GM18505 (cell line): ENCODE measurements around the gene YBX1.

ENCODE experiments used
- ATAC-seq: cut with Tn5 transposase; IDR thresholded peaks from one replicate; pipeline ENCODE4 v1.9.1; 2021; ENCODE audit not compliant: unreplicated experiment
- POLR2A ChIP-seq: IDR thresholded peaks from 4 replicates; pipeline ENCODE4 v1.6.1; 2011; ENCODE audit warnings: borderline replicate concordance; ENCODE audit not compliant: insufficient read depth, insufficient read length; ENCODE audit errors: extremely low read depth

YBX1 gene

DNA sequence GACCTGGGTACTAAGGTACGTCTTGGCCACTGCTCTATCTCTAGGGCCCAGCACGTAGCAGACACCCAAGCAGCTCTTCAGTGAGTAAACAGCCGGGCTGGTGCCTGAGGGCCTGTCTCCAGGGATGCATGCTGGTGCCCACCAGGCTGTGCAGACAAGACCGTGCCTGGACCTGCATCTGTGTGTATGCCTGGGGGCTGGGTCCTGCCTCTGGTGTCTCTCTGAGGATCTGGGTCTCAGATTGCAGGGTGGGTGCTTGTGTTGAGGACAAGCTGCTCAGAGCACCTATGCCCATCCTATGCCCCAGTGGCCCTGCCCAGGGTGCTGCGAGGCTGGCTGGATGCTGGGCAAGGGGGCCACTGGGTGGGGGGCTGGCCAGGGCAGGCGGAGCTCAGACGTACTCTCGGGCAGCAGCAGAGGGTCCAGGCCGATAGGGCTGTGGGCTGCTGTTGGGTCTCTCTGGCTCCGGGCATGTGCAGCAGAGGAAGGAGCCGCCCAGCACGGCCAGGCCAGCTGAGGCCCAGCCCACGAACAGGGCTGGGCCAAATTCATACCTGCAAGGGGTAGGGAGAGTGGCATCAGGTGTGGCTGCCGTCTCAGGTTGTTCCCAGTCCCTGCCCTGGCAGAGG, 53.4 kb downstream of the YBX1 start:
- ATAC-seq = no peak
- TF ChIP-seq POLR2A = no peak

- TF ChIP-seq POLR2A = no peak
These were observed 53.9 kb downstream of the YBX1 start for GRCh38 chr1:42736152-42736551.

GRCh38 chr1:42736571-42737200, 54.5 kb downstream of the YBX1 start:
- no peak for ATAC-seq
- TF ChIP-seq POLR2A = no peak

More at GRCh38 chr1:42736152-42736551, 53.9 kb downstream of the YBX1 start:
- ATAC-seq = no peak

DNA sequence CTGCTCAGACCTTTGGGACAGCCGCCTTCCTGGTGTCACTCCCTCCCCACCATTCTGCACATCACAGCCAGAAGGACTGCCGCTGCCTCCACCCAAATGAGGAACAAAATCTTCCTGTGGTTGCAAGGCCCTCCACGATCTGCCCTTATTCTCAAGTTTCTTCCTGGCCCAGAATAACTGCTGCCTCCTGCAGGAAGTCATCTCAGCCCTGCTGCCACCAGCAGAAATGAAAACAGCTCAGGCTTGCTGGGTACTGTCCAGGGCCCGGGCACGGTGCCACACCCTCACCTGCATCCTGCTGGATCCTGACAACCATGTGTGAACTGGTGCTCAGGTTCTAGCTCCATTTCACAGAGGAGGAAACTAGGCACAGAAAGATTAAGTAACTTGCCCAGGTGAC, 55.0 kb downstream of the YBX1 start:
- TF ChIP-seq POLR2A = no peak
- ATAC-seq = no peak

GRCh38 chr1:42737986-42738677, 55.9 kb downstream of the YBX1 start:
- TF ChIP-seq POLR2A = no peak
- ATAC-seq = no peak

DNA sequence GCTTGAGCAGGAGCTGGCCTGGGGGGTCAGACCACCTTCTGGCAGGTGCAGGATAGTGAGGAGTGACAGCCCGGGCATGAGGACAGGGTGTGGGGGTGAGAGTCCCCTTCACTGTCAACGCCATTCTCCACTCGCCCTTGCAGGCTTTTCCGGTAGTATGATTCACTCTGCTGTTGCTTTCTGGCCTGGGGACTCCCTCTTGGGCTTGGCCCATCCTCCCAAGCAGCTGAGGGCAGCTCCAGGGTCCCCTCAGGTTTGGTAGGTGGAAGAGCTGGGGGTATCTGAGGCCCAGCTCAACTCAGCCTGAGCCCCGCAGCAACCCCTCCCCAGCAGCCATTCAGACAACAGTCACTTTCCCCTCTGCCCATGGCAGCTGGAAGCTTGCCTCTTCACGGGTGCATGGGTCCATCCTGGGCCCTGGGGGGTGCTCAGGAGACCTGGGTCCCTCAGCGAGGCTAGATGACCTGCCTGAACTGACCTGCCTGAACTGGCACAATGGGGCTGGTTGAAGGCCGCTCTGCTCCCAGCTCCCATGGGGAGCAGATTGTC, 56.5 kb downstream of the YBX1 start:
- no peak for ATAC-seq

DNA sequence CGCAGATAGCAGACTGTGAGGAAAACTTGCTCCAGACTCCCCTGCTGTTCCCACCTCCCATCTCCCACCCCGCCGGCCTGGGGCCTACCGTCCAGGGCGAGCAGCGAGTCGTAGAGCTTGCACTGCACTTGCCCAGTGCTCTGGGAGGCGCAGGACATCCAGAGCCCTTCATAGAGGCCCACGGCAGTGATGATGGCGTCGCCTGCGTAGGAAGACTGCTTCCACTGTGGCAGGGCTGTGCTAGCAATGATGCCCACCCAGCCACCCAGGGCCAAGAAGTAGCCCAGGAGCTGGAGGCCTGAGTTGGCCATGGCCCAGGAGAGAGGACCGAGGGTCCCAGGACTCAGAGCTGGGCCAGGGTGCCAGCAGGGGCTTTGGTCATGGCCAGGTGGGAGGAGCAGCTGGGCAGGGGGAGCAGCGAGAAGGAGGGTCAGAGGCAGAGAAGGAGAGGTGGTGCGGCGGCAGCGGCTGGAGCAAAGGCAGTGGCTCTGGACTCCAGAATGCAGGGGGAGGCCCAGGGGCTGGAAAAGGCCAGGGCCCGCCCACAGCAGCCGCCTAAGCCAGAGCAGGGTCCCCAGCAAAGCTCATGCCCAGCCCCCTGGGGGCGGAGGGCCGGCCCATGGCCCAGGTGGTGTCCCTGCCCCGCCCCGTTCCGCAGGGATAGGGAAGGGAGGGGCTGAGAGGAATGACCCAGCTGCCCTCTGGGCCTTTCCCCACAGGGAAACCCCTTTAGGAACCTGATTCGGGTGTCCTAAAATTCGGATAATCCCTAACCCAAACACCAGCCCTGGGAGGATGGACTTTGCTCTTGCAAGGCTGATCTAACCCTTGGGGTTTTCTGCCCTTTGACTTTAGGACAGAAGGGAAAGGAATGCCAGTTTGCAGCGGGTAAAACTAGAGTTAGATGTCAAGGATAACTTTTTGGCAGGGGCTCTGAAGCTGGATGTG, 57.8 kb downstream of the YBX1 start, which contains the start of gene CLDN19:
Gene CLDN19 (minus strand): TSS at position 484 of the 948 bp plus-strand sequence. CDS start 173 bp downstream, at position 311.
- no peak for ATAC-seq
- no peak for TF ChIP-seq POLR2A

More for the DNA sequence above, 56.5 kb downstream of the YBX1 start:
- no peak for TF ChIP-seq POLR2A

DNA sequence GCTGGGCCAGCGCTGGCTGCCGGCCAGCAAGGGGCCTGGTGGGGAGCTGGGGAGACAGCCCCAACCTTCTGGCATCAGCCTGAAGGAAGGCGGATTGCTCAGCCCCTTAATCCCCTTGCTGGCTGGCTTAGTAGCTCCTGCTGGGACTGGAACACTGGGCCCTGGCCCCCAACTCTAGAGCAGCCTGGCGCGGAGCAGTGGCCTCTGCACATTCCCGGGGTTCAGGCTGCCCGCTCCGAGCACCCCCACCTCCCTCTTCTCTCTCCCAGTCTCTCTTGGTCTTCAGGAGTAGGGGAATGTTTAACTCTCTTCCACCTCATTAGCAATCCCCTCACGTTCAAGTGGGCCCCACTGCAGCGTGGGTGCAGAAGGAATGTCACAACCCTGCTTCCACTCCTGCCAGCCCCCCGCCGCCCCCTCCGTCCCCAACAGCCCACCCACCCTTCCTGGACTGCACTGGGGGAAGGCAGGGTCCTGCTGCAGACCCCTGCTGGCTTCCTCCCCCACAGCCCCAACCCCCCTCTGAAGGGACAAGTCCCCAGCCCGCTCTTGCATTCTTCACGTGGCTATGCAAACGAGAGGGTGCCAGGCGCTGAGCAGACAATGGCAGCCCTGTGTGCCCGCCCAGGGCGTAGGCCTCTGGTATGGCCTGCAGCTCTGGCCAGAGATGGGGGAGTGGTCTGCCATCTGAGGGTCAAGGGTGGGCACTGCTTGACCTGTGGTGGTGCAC, 58.8 kb downstream of the YBX1 start:
- ATAC-seq = no peak
- no peak for TF ChIP-seq POLR2A

DNA sequence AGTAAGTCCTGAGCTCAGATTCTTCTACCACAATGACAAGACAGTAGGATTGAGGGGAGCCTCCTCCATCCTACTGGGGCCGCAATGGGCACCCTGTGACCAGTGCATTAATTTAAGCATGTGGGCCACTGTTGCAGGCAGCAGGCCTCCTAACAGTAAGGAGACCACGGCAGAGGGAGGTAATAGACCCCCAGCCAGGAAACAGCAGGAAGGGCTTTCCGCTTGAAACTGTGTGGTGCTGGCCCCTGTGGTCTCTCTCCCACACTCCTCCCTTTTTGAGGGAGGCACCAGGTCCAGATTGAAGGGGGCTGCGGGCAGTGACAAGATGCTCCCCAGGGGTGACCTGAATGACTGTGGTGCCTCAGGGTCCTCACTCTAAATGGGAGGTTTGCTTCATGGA, 59.5 kb downstream of the YBX1 start:
- no peak for ATAC-seq
- no peak for TF ChIP-seq POLR2A

GRCh38 chr1:42742141-42742540, 59.9 kb downstream of the YBX1 start:
- ATAC-seq = no peak

DNA sequence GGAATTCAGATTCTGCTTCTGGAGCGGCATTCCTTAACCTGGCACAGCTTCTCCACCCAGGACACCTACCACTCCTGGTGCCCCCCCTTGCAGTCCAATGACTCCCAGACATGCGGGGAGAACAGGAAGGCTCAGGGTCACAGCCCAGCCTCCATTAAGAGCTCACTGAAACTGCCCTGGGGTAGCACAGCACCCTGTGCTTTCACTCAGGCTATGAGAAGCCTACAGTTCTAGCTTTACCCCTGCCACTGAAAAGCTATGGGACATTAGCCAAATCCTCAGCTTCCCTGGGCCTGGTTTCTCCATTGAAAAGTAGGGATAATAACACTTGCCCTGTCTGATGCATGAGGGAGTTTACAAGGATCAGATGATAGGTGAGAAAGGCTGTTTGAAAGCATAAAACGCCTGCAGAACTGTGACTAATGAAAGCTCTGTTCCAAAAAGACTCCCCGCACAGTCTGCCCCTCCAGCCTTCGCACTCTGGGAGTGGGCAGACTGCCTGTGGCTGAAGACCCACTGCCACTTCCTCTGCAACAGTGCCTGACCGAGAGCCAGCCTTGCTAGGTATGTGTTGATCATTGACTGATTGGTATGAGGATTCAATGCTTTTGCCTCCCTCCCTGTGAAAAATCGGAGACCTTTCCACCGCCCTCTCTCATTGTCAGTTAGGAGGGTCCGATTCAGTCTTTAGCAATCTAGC, 60.5 kb downstream of the YBX1 start:
- no peak for ATAC-seq
- TF ChIP-seq POLR2A = no peak

More at GRCh38 chr1:42742141-42742540, 59.9 kb downstream of the YBX1 start:
- no peak for TF ChIP-seq POLR2A
